Mesenchymal stem cell (in vitro differentiated cells and primary cell): ENCODE measurements around the gene KLHL17.

Experiments
- DNase-seq: peaks from one replicate; pipeline ENCODE4 v3.0.0-alpha.2; 2013
- H2AFZ ChIP-seq: one replicate; pipeline ENCODE4 v1.6.1; 2013; ENCODE audit warnings: low read depth, mild to moderate bottlenecking, control low read depth, inconsistent platforms, low read length, moderate library complexity
- H2AK5ac ChIP-seq: 2 replicates; pipeline ENCODE4 v1.6.1; 2013; ENCODE audit warnings: low read length, moderate library complexity, mild to moderate bottlenecking, inconsistent platforms; ENCODE audit not compliant: severe bottlenecking
- H2BK120ac ChIP-seq: one replicate; pipeline ENCODE4 v1.6.1; 2013; ENCODE audit warnings: low read depth, mild to moderate bottlenecking, inconsistent platforms, low read length, moderate library complexity
- H2BK12ac ChIP-seq, 2 experiments: one replicate each; pipeline ENCODE4 v1.6.1; 2013; ENCODE audit warnings: inconsistent platforms in 2 of 2, low read length in 2 of 2, mild to moderate bottlenecking in 2 of 2, moderate library complexity in 2 of 2, control low read depth in 1 of 2
- H2BK15ac ChIP-seq: one replicate; pipeline ENCODE4 v1.6.1; 2013; ENCODE audit warnings: mild to moderate bottlenecking, low read depth, inconsistent platforms; ENCODE audit not compliant: poor library complexity, severe bottlenecking
- H2BK5ac ChIP-seq: 2 replicates; pipeline ENCODE4 v1.6.1; 2013; ENCODE audit warnings: low read depth, mild to moderate bottlenecking, low read length, control low read depth, inconsistent platforms; ENCODE audit not compliant: poor library complexity, severe bottlenecking
- H3K14ac ChIP-seq, 2 experiments: one replicate each; pipeline ENCODE4 v1.6.1; 2013; ENCODE audit warnings: inconsistent platforms in 2 of 2, low read length in 2 of 2, control low read depth in 1 of 2, mild to moderate bottlenecking in 1 of 2, moderate library complexity in 1 of 2
- H3K18ac ChIP-seq, 2 experiments: one replicate each; pipeline ENCODE4 v1.6.1; 2013; ENCODE audit warnings: inconsistent platforms in 2 of 2, low read length in 2 of 2, control low read depth in 1 of 2, low read depth in 1 of 2, mild to moderate bottlenecking in 1 of 2
- H3K23ac ChIP-seq, 2 experiments: one replicate each; pipeline ENCODE4 v1.6.1; 2013; ENCODE audit warnings: inconsistent platforms in 2 of 2, low read length in 2 of 2, mild to moderate bottlenecking in 2 of 2, moderate library complexity in 2 of 2, control low read depth in 1 of 2
- H3K27ac ChIP-seq: 2 replicates; pipeline ENCODE4 v1.5.1; 2013; ENCODE audit warnings: mild to moderate bottlenecking, moderate library complexity, low read length, control low read depth, inconsistent platforms; ENCODE audit not compliant: poor library complexity, severe bottlenecking
- H3K27me3 ChIP-seq, 2 experiments: 2 replicates each; pipeline versions ENCODE4 v1.6.1 to v1.7.0; 2013; ENCODE audit warnings: low read length in 2 of 2, mild to moderate bottlenecking in 2 of 2, moderate library complexity in 2 of 2, control low read depth in 1 of 2, inconsistent platforms in 1 of 2; ENCODE audit not compliant: control insufficient read depth in 1 of 2, insufficient read depth in 1 of 2
- H3K36me3 ChIP-seq, 2 experiments: 2 replicates each; pipeline versions ENCODE4 v1.6.1 to v1.7.0; 2013; ENCODE audit warnings: low read length in 2 of 2, control low read depth in 1 of 2, inconsistent platforms in 1 of 2, low read depth in 1 of 2, mild to moderate bottlenecking in 1 of 2; ENCODE audit not compliant: insufficient read depth in 2 of 2, control insufficient read depth in 1 of 2
- H3K4ac ChIP-seq, 2 experiments: one replicate each; pipeline ENCODE4 v1.6.1; 2013; ENCODE audit warnings: inconsistent platforms in 2 of 2, low read length in 2 of 2, mild to moderate bottlenecking in 2 of 2, moderate library complexity in 2 of 2, control low read depth in 1 of 2, low read depth in 1 of 2
- H3K4me1 ChIP-seq: 2 replicates; pipeline ENCODE4 v1.6.1; 2013; ENCODE audit warnings: low read depth, low read length, control low read depth; ENCODE audit not compliant: control insufficient read depth, insufficient read depth
- H3K4me2 ChIP-seq: 2 replicates; pipeline ENCODE4 v1.6.1; 2013; ENCODE audit warnings: low read length, mild to moderate bottlenecking, inconsistent platforms; ENCODE audit not compliant: poor library complexity, severe bottlenecking
- H3K4me3 ChIP-seq, 2 experiments: 2 replicates each; pipeline versions ENCODE4 v1.5.1 to v1.7.0; 2013; ENCODE audit warnings: low read length in 2 of 2, mild to moderate bottlenecking in 2 of 2, control low read depth in 1 of 2, low read depth in 1 of 2; ENCODE audit not compliant: insufficient read depth in 1 of 2
- H3K79me1 ChIP-seq: replicated peaks from 2 replicates; pipeline ENCODE4 v1.6.1; 2013; ENCODE audit warnings: mild to moderate bottlenecking, control low read depth, low read length, inconsistent platforms; ENCODE audit not compliant: poor library complexity, severe bottlenecking
- H3K9ac ChIP-seq: 2 replicates; pipeline ENCODE4 v1.7.0; 2013; ENCODE audit warnings: mild to moderate bottlenecking, low read length, moderate library complexity
- H3K9me3 ChIP-seq: 2 replicates; pipeline ENCODE4 v1.7.0; 2013; ENCODE audit warnings: mild to moderate bottlenecking, low read length; ENCODE audit not compliant: control insufficient read depth
- H4K8ac ChIP-seq: one replicate; pipeline ENCODE4 v1.6.1; 2013; ENCODE audit warnings: inconsistent platforms, mild to moderate bottlenecking, low read length, moderate library complexity
- H4K91ac ChIP-seq: one replicate; pipeline ENCODE4 v1.6.1; 2013; ENCODE audit warnings: mild to moderate bottlenecking, low read length, inconsistent platforms
- WGBS: methylation state at CpG from one replicate; pipeline ENCODE4 v1.1.7; 2013; ENCODE audit warnings: mixed read lengths; 5-methylcytosine and 5-hydroxymethylcytosine counted together

KLHL17 gene

GRCh38 chr1:932776-933602 lies 27.4 kb upstream of the KLHL17 start:
- no peak overlapping the region for H2AFZ ChIP-seq
- H3K4me3 ChIP-seq = no peak overlapping the region
- H3K36me3 ChIP-seq = peaks cover 0 to 2% of the 10 kb centered on the region in 2 experiments
- no peak overlapping the region for H3K14ac ChIP-seq
- H3K4me2 ChIP-seq = no peak overlapping the region
- no peak overlapping the region for H3K23ac ChIP-seq
- no peak overlapping the region for H3K27ac ChIP-seq
- H2BK15ac ChIP-seq = no peak overlapping the region
- H3K9ac ChIP-seq = no peak overlapping the region
- H3K4ac ChIP-seq = no peak overlapping the region
- H2AK5ac ChIP-seq = no peak overlapping the region
- H2BK120ac ChIP-seq = no peak overlapping the region
- 74% methylated on average over 25 of the region's 25 CpGs for WGBS
- H3K18ac ChIP-seq = peak overlapping the region in 1 of 2 experiments; percentile 0
- H2BK5ac ChIP-seq = no peak overlapping the region
- H4K8ac ChIP-seq = no peak overlapping the region
- no peak overlapping the region for H2BK12ac ChIP-seq
- no peak for DNase-seq
- H3K9me3 ChIP-seq = no peaks in the 10 kb centered on the region
- H4K91ac ChIP-seq = no peak overlapping the region
- H3K4me1 ChIP-seq = peaks cover 30% of the 10 kb centered on the region
- peaks cover 38 to 73% of the 10 kb centered on the region in 2 experiments for H3K27me3 ChIP-seq
- H3K79me1 ChIP-seq = no peaks in the 10 kb centered on the region

DNA sequence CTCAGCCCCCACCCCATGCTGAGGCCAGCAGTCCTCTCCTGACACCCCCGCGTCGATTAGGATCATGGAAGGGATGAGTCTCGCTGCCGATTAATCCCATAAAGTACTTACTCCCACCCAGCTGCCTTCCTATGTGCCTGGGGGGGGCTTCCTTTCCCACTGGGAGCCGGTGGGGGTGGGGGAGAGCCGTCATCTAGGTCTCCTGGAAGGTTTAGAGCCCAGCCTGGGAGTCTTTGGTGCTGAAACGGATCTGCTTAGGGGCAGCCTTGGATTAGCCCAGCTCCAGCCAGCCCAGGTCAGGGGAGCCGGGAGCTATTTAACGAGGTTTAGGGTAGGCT lies 26.8 kb upstream of the KLHL17 start:
- no peaks in the 10 kb centered on the region for H3K9me3 ChIP-seq
- no peaks in the 10 kb centered on the region for H3K79me1 ChIP-seq
- no peak overlapping the region for H2BK12ac ChIP-seq
- peaks cover 0 to 2% of the 10 kb centered on the region in 2 experiments for H3K36me3 ChIP-seq
- no peak overlapping the region for H2AFZ ChIP-seq
- H3K18ac ChIP-seq = no peak overlapping the region
- no peak for DNase-seq
- H2BK15ac ChIP-seq = no peak overlapping the region
- H3K27ac ChIP-seq = no peak overlapping the region
- H3K14ac ChIP-seq = no peak overlapping the region
- H4K8ac ChIP-seq = no peak overlapping the region
- no peak overlapping the region for H3K23ac ChIP-seq
- H2AK5ac ChIP-seq = no peak overlapping the region
- H3K27me3 ChIP-seq = peaks cover 38 to 69% of the 10 kb centered on the region in 2 experiments
- no peak overlapping the region for H2BK120ac ChIP-seq
- no peak overlapping the region for H2BK5ac ChIP-seq
- H3K9ac ChIP-seq = no peak overlapping the region
- H4K91ac ChIP-seq = no peak overlapping the region
- no peak overlapping the region for H3K4me3 ChIP-seq
- H3K4ac ChIP-seq = no peak overlapping the region
- H3K4me2 ChIP-seq = no peak overlapping the region
- 34% methylated on average over 5 of the region's 10 CpGs for WGBS
- peaks cover 36% of the 10 kb centered on the region for H3K4me1 ChIP-seq

GRCh38 chr1:934991-935750 lies 25.2 kb upstream of the KLHL17 start:
- H2AK5ac ChIP-seq = no peak overlapping the region
- no peak overlapping the region for H4K91ac ChIP-seq
- H3K4me3 ChIP-seq = peak overlapping the region in 1 of 2 experiments; percentile 10
- peak overlapping the region in 1 of 2 experiments; percentile 74 for H3K14ac ChIP-seq
- H3K9me3 ChIP-seq = no peaks in the 10 kb centered on the region
- H2BK120ac ChIP-seq = no peak overlapping the region
- DNase-seq = no peak
- H3K36me3 ChIP-seq = no peaks in the 10 kb centered on the region
- H2BK12ac ChIP-seq = peak overlapping the region in 1 of 2 experiments; percentile 50
- H3K4me1 ChIP-seq = peaks cover 51% of the 10 kb centered on the region
- H4K8ac ChIP-seq = no peak overlapping the region
- no peak overlapping the region for H3K27ac ChIP-seq
- H3K4me2 ChIP-seq = no peak overlapping the region
- H3K9ac ChIP-seq = no peak overlapping the region
- H3K23ac ChIP-seq = peak overlapping the region in 1 of 2 experiments; percentile 57
- WGBS = 29% methylated on average over 35 of the region's 37 CpGs
- H2BK5ac ChIP-seq = no peak overlapping the region
- no peak overlapping the region for H2AFZ ChIP-seq
- peak overlapping the region in 1 of 2 experiments; percentile 18 for H3K18ac ChIP-seq
- no peak overlapping the region for H2BK15ac ChIP-seq
- no peaks in the 10 kb centered on the region for H3K79me1 ChIP-seq
- peaks cover 46 to 63% of the 10 kb centered on the region in 2 experiments for H3K27me3 ChIP-seq
- H3K4ac ChIP-seq = no peak overlapping the region

- H2AFZ ChIP-seq = no peak overlapping the region
- no peaks in the 10 kb centered on the region for H3K36me3 ChIP-seq
- no peak overlapping the region for H3K4ac ChIP-seq
- H2BK15ac ChIP-seq = no peak overlapping the region
- H2BK12ac ChIP-seq = no peak overlapping the region
- no peak overlapping the region for H4K8ac ChIP-seq
- no peak overlapping the region for H3K27ac ChIP-seq
- no peak overlapping the region for H2AK5ac ChIP-seq
- H3K4me2 ChIP-seq = no peak overlapping the region
- DNase-seq = peak; percentile 40
- peak overlapping the region in 1 of 2 experiments; percentile 18 for H3K18ac ChIP-seq
- H3K4me1 ChIP-seq = peaks cover 53% of the 10 kb centered on the region
- H3K14ac ChIP-seq = peak overlapping the region in 1 of 2 experiments; percentile 74
- no peaks in the 10 kb centered on the region for H3K9me3 ChIP-seq
- peak overlapping the region in 1 of 2 experiments; percentile 97 for H3K23ac ChIP-seq
- no peak overlapping the region for H3K9ac ChIP-seq
- no peak overlapping the region for H2BK5ac ChIP-seq
- 8% methylated on average over 27 of the region's 30 CpGs for WGBS
- no peaks in the 10 kb centered on the region for H3K79me1 ChIP-seq
- no peak overlapping the region for H3K4me3 ChIP-seq
- peaks cover 50 to 57% of the 10 kb centered on the region in 2 experiments for H3K27me3 ChIP-seq
- no peak overlapping the region for H4K91ac ChIP-seq
- H2BK120ac ChIP-seq = no peak overlapping the region
Measured at GRCh38 chr1:935751-936231, 24.6 kb upstream of the KLHL17 start.
